GM21529 (cell line): Measurements from ENCODE around the gene GABBR2.

ENCODE experiments used
- ATAC-seq: cut with Tn5 transposase; IDR thresholded peaks from one replicate; pipeline ENCODE4 v1.9.1; 2021; ENCODE audit not compliant: unreplicated experiment

GABBR2 gene

GRCh38 chr9:98247831-98248657 is 460.7 kb downstream of the GABBR2 start:
- no peak for ATAC-seq

- no peak for ATAC-seq
Measured at GRCh38 chr9:98242426-98242825, 466.3 kb downstream of the GABBR2 start.

GRCh38 chr9:98241357-98242300 is 467.1 kb downstream of the GABBR2 start:
- ATAC-seq, result no peak

- ATAC-seq, result no peak
Measured at GRCh38 chr9:98240475-98240874, 468.3 kb downstream of the GABBR2 start.
